Measurements from ENCODE around the gene SMIM24.
A peak's percentile ranks its signal among the peaks of the same experiment; 100 is the strongest.
"Not testable (repeated sequence)": the region's sequence is repeated elsewhere in the genome, so short reads cannot be mapped to it uniquely, and the experiment has no call there.

The SMIM24 gene

GRCh38 chr19:3453840-3454239 is 26.5 kb downstream of the SMIM24 start:
- no peak for DNase-seq (ENCODE audit: extremely low read depth, low read depth)
- TF ChIP-seq, protein P1, sequence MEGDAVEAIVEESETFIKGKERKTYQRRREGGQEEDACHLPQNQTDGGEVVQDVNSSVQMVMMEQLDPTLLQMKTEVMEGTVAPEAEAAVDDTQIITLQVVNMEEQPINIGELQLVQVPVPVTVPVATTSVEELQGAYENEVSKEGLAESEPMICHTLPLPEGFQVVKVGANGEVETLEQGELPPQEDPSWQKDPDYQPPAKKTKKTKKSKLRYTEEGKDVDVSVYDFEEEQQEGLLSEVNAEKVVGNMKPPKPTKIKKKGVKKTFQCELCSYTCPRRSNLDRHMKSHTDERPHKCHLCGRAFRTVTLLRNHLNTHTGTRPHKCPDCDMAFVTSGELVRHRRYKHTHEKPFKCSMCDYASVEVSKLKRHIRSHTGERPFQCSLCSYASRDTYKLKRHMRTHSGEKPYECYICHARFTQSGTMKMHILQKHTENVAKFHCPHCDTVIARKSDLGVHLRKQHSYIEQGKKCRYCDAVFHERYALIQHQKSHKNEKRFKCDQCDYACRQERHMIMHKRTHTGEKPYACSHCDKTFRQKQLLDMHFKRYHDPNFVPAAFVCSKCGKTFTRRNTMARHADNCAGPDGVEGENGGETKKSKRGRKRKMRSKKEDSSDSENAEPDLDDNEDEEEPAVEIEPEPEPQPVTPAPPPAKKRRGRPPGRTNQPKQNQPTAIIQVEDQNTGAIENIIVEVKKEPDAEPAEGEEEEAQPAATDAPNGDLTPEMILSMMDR (IDR thresholded peaks at IDR 0.05; ENCODE audit: low read depth, low read length, missing control alignments) = no peak
- no peak overlapping the region for H3K4me3 ChIP-seq (replicated peaks; ENCODE audit: low read depth, low read length)

DNA sequence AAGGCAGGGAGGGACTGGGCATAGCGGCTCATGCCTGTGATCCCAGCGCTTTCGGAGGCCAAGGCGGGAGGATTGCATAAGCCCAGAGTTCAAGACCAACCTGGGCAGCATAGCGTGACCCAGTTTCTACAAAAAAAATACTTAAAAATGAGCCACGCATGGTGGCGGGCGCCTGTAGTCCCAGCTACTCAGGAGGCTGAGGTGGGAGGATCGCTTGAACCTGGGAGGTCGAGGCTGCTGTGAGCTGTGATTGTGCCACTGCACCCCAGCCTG is 27.4 kb downstream of the SMIM24 start:
- H3K4me3 ChIP-seq (replicated peaks; ENCODE audit: low read depth, low read length); DNase-seq (ENCODE audit: extremely low read depth, low read depth): not testable (repeated sequence)

GRCh38 chr19:3452171-3452941 is 28.0 kb downstream of the SMIM24 start:
- H3K4me3 ChIP-seq (replicated peaks; ENCODE audit: low read depth, low read length) = no peak overlapping the region
- TF ChIP-seq, protein P1 (IDR thresholded peaks at IDR 0.05; ENCODE audit: low read depth, low read length, missing control alignments) = no peak
- no peak for DNase-seq (ENCODE audit: extremely low read depth, low read depth)

- TF ChIP-seq, protein P1 (IDR thresholded peaks at IDR 0.05; ENCODE audit: low read depth, low read length, missing control alignments) = no peak
- no peak for DNase-seq (ENCODE audit: extremely low read depth, low read depth)
- H3K4me3 ChIP-seq (replicated peaks; ENCODE audit: low read depth, low read length) = no peak overlapping the region
Measured at GRCh38 chr19:3451451-3451866, 28.9 kb downstream of the SMIM24 start.

GRCh38 chr19:3450796-3451411 is 29.4 kb downstream of the SMIM24 start:
- DNase-seq (ENCODE audit: extremely low read depth, low read depth) = peak; percentile 97
- H3K4me3 ChIP-seq (replicated peaks; ENCODE audit: low read depth, low read length) = no peak overlapping the region
- TF ChIP-seq, protein P1 (IDR thresholded peaks at IDR 0.05; ENCODE audit: low read depth, low read length, missing control alignments) = no peak

- no peak overlapping the region for H3K4me3 ChIP-seq (replicated peaks; ENCODE audit: low read depth, low read length)
- no peak for DNase-seq (ENCODE audit: extremely low read depth, low read depth)
- TF ChIP-seq, protein P1 (IDR thresholded peaks at IDR 0.05; ENCODE audit: low read depth, low read length, missing control alignments) = no peak
Measured at GRCh38 chr19:3448616-3449334, 31.6 kb downstream of the SMIM24 start.

DNA sequence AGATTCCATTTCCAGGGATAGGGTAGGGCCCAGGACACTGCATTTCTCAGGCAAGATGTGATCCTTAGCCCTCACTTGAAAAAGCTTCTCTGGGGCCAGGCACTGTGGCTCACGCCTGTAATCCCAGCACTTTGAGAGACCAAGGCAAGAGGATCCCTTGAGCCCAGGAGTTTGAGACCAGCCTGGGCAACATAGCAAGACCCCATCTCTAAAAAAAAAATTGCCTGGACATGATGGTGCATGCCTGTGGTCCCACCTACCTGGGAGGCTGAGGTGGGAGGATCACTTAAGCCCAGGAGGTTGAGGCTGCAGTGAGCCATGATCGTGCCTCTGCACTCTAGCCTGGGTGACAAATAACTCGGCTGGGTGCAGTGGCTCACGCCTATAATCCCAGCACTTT is 33.7 kb downstream of the SMIM24 start:
- H3K4me3 ChIP-seq (replicated peaks; ENCODE audit: low read depth, low read length); DNase-seq (ENCODE audit: extremely low read depth, low read depth): not testable (repeated sequence)
